GM10266 (cell line): Measurements from ENCODE around the gene CSNK2B.

Experiments used
- DNase-seq: peaks from one replicate; pipeline ENCODE4 v3.0.0; 2012; ENCODE audit errors: extremely low spot score
- TF ChIP-seq, protein P1 (sequence below): IDR thresholded peaks from 2 replicates; pipeline ENCODE4 v1.5.1; 2012; ENCODE audit warnings: mild to moderate bottlenecking, low read depth; ENCODE audit not compliant: control insufficient read depth, insufficient read depth; ENCODE audit errors: missing control alignments

CSNK2B gene

DNA sequence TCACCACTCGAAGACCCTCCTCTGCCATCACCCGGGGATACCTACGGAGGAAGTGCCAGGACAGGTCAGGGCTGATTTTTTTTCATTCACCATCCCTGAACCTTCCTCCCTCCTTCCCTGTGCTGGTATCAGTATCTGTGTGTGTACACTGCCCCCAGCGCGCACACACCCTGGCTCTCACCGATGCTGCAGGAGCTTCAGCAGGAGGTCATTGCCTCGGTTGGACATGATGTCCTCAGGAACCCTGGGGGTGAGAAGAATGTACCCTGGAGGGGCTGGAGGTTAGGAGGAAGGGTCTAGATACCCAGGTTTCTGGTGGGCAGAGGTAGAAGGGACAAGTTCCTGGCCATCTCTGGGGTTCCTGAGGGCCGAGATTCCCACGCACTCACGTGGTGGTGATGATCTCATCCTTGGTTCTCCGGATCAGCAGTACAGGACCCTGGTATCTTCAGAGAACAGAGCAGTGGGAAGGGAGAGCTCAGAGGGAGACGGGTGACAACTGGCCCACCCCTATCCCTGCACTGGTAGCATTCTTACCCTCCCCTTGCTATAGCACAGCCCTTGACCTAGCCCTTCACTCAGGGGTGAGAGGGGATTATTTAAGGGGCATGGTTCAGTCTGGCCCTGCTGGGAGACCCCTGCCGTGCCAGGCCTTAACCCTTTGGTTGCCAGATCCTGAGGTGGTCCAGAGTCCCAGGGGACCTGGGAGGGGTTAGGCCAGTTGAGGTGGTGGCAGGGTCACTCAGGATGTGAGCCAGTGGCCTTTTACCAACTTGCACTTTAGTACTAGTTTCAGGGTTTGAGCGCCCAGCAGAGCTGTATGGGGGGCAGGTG lies 22.2 kb downstream of the CSNK2B start:
- no peak for DNase-seq
- TF ChIP-seq, protein P1, sequence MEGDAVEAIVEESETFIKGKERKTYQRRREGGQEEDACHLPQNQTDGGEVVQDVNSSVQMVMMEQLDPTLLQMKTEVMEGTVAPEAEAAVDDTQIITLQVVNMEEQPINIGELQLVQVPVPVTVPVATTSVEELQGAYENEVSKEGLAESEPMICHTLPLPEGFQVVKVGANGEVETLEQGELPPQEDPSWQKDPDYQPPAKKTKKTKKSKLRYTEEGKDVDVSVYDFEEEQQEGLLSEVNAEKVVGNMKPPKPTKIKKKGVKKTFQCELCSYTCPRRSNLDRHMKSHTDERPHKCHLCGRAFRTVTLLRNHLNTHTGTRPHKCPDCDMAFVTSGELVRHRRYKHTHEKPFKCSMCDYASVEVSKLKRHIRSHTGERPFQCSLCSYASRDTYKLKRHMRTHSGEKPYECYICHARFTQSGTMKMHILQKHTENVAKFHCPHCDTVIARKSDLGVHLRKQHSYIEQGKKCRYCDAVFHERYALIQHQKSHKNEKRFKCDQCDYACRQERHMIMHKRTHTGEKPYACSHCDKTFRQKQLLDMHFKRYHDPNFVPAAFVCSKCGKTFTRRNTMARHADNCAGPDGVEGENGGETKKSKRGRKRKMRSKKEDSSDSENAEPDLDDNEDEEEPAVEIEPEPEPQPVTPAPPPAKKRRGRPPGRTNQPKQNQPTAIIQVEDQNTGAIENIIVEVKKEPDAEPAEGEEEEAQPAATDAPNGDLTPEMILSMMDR, result no peak

- no peak for DNase-seq
- TF ChIP-seq, protein P1, result peak; percentile 42
These were observed 23.6 kb downstream of the CSNK2B start for GRCh38 chr6:31689249-31690110.

GRCh38 chr6:31690231-31691077 lies 24.6 kb downstream of the CSNK2B start:
- TF ChIP-seq, protein P1, result no peak
- DNase-seq, result no peak

DNA sequence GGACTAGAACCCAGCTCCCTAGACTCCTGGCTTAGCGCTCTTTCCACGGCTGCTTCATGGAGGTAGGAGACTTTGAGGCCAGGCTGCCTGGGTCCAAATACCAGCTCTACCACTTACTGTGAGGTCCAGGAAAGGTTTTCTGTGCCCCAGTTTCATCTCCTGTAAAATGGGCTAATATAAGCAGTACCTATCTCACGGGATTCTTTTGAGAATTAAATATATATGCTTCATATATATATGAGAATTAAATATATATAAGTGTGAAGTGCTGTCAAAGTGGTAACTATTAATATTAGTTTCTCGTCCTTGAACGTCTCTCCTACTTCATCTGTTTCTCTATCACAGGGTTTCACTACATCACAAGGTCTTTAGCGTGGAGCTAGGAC lies 25.2 kb downstream of the CSNK2B start:
- DNase-seq, result no peak
- TF ChIP-seq, protein P1, result no peak

DNA sequence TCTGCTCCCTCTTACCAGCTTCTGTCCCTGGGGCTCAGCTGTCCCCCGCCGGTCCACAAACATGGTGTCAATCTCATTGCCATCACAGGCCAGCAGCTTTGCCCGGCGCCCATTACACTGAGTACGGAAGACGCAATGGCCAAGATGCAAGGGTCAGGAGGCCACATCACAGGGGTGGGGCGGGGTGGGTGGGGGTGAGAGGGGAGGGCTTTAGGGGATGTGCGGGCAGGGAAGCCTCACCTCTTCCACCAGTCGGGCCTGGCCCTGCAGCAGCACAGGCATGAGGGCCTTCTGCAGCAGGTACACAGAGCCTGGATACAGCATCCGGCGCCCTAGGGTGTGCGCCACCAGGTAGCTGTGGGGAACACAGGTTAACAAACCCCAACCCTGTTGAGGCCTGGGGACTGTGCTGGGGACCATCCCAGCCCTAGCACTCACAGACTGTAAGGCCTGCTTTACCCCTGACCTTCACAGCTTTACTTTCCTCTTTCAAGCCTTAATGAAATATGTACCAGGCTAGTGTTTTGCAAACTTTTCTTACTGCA lies 25.8 kb downstream of the CSNK2B start:
- TF ChIP-seq, protein P1, result no peak
- no peak for DNase-seq

GRCh38 chr6:31692353-31692752 lies 26.5 kb downstream of the CSNK2B start:
- DNase-seq, result no peak
- TF ChIP-seq, protein P1, result no peak
